ENCODE measurements around the gene AMOTL1. TPM values are rescaled to one million over a fixed set of nuclear protein-coding genes. Genes with fewer than 3 reads are reported as not detected.

The AMOTL1 gene
- polyA plus RNA-seq, 4 donors, result 0.81 to 16.5 (median 3.7) TPM

DNA sequence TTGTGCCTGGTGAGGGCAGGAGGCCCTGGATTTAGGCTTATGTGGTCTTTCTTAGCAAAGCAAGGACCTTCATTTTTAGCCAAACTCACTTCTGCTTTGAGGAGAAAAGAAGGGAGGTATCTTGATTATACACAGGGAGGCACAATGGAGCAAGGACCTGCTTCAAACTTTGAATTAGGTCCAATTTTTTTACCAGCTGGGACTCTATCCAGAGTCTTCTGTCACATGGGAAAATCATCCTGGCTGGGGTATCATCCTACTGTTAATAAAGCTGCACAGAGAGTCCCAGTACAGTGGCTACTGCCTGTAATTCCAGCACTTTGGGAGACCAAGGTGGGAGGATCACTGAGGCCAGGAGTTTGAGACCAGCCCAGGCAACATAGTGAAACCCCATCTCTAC, 117.4 kb downstream of the AMOTL1 start:
- peaks cover 0 to 13% (median 0%) of the 10 kb centered on the region in 3 donors for H3K36me3 ChIP-seq (ENCODE audit: control insufficient read depth in 3 of 3, insufficient read depth in 2 of 3, low read depth in 1 of 3, low read length in 3 of 3)
- no peak overlapping the region for H3K4me3 ChIP-seq (ENCODE audit: low read depth in 1 of 3, low read length in 3 of 3)
- no peak overlapping the region for H3K27ac ChIP-seq (ENCODE audit: low read depth in 1 of 3, low read length in 2 of 3)
- FAIRE-seq (no peak), DNase-seq (no peak)
- peaks cover 0 to 7% of the 10 kb centered on the region in 2 donors for H3K9me3 ChIP-seq (ENCODE audit: control insufficient read depth in 2 of 2, insufficient read depth in 1 of 2, low read depth in 1 of 2, low read length in 1 of 2)
- H3K4me1 ChIP-seq (ENCODE audit: control insufficient read depth in 3 of 3, insufficient read depth in 2 of 3, low read depth in 1 of 3, low read length in 2 of 3), result no peaks in the 10 kb centered on the region
- H3K27me3 ChIP-seq (ENCODE audit: control insufficient read depth in 3 of 3, insufficient read depth in 3 of 3, low read length in 3 of 3), result no peaks in the 10 kb centered on the region

DNA sequence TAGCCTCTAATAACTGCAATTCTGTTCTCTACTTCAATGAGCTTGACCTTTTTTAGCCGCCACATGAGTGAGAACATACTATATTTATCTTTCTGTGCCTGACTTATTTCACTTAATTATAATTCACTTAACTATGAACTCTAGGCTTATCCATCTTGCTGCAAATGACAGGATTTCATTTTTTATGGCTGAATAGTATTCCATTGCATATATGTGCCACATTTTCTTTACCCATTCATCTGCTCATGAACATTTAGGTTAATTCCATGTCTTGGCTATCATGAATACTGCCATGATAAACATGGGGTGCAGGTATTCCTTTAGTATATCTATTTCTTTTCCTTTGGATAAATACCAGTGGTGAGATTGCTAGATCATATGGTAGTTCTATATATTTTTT, 120.0 kb downstream of the AMOTL1 start:
- WGBS, 3 donors, result 0% methylated on average over 1 of the region's 1 CpG
- Histone ChIP-seq H3K4me3 (ENCODE audit: low read depth in 1 of 3, low read length in 3 of 3) (no peak overlapping the region), H3K36me3 (ENCODE audit: control insufficient read depth in 3 of 3, insufficient read depth in 2 of 3, low read depth in 1 of 3, low read length in 3 of 3) (peaks cover 0 to 3% (median 0%) of the 10 kb centered on the region in 3 donors), H3K27me3 (ENCODE audit: control insufficient read depth in 3 of 3, insufficient read depth in 3 of 3, low read length in 3 of 3) (no peaks in the 10 kb centered on the region), H3K4me1 (ENCODE audit: control insufficient read depth in 3 of 3, insufficient read depth in 2 of 3, low read depth in 1 of 3, low read length in 2 of 3) (no peaks in the 10 kb centered on the region), H3K9me3 (ENCODE audit: control insufficient read depth in 2 of 2, insufficient read depth in 1 of 2, low read depth in 1 of 2, low read length in 1 of 2) (peaks cover 0 to 7% of the 10 kb centered on the region in 2 donors), H3K27ac (ENCODE audit: low read depth in 1 of 3, low read length in 2 of 3) (no peak overlapping the region)
- DNase-seq (no peak), FAIRE-seq (no peak)

DNA sequence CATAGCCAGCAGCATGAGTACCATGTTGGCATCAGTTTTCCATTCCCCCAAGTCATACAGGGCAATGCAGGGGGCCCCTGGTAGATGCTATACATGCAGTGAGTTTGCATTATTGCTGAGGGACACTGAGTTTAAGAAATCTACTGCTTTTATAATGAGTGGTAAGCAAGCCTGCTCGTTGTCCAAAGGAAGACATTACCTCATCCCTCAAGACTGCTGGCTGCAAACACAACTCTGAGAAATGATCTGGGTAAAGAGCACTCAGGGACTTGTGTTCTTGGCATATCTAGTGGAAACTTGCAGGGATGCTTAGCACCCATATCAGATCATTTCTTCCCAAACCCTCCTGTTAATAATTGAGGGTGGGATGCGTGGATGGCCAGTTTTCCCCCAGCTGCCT, 127.3 kb downstream of the AMOTL1 start:
- WGBS, 3 donors, result 45 to 65% (median 54%) methylated on average over 2 of the region's 2 CpGs
- no peak overlapping the region for H3K27ac ChIP-seq (ENCODE audit: low read depth in 1 of 3, low read length in 2 of 3)
- no peak for DNase-seq
- H3K9me3 ChIP-seq (ENCODE audit: control insufficient read depth in 2 of 2, insufficient read depth in 1 of 2, low read depth in 1 of 2, low read length in 1 of 2), result peaks cover 2 to 12% of the 10 kb centered on the region in 2 donors
- no peak overlapping the region for H3K4me3 ChIP-seq (ENCODE audit: low read depth in 1 of 3, low read length in 3 of 3)
- H3K4me1 ChIP-seq (ENCODE audit: control insufficient read depth in 3 of 3, insufficient read depth in 2 of 3, low read depth in 1 of 3, low read length in 2 of 3), result no peaks in the 10 kb centered on the region
- H3K36me3 ChIP-seq (ENCODE audit: control insufficient read depth in 3 of 3, insufficient read depth in 2 of 3, low read depth in 1 of 3, low read length in 3 of 3), result peaks cover 0 to 5% (median 0%) of the 10 kb centered on the region in 3 donors
- H3K27me3 ChIP-seq (ENCODE audit: control insufficient read depth in 3 of 3, insufficient read depth in 3 of 3, low read length in 3 of 3), result no peaks in the 10 kb centered on the region
- no peak for FAIRE-seq

DNA sequence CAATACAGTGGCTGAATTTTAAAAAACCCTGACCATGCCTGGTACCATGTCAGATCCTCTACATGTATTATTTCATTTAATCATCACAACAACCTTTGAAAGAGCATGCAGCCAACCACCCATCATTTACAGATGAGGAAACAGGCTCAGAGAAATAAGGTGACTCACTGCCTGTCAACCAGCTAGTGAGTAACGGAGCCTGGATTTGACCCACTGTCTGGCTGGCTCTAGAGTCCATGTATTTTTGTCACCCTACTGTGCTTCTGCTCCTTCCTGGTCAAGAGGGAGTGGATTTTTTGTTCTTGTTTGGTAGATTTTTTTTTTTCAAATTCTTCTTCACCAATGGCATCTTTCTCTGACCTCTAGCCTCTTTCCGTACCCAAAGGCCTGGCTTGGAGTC, 127.8 kb downstream of the AMOTL1 start:
- 83 to 93% (median 90%) methylated on average over 2 of the region's 2 CpGs for WGBS, 3 donors
- Histone ChIP-seq H3K27me3 (ENCODE audit: control insufficient read depth in 3 of 3, insufficient read depth in 3 of 3, low read length in 3 of 3) (no peaks in the 10 kb centered on the region), H3K36me3 (ENCODE audit: control insufficient read depth in 3 of 3, insufficient read depth in 2 of 3, low read depth in 1 of 3, low read length in 3 of 3) (peaks cover 0 to 5% (median 0%) of the 10 kb centered on the region in 3 donors), H3K27ac (ENCODE audit: low read depth in 1 of 3, low read length in 2 of 3) (no peak overlapping the region), H3K9me3 (ENCODE audit: control insufficient read depth in 2 of 2, insufficient read depth in 1 of 2, low read depth in 1 of 2, low read length in 1 of 2) (peaks cover 2 to 12% of the 10 kb centered on the region in 2 donors), H3K4me1 (ENCODE audit: control insufficient read depth in 3 of 3, insufficient read depth in 2 of 3, low read depth in 1 of 3, low read length in 2 of 3) (no peaks in the 10 kb centered on the region), H3K4me3 (ENCODE audit: low read depth in 1 of 3, low read length in 3 of 3) (no peak overlapping the region)
- FAIRE-seq (no peak), DNase-seq (no peak)

DNA sequence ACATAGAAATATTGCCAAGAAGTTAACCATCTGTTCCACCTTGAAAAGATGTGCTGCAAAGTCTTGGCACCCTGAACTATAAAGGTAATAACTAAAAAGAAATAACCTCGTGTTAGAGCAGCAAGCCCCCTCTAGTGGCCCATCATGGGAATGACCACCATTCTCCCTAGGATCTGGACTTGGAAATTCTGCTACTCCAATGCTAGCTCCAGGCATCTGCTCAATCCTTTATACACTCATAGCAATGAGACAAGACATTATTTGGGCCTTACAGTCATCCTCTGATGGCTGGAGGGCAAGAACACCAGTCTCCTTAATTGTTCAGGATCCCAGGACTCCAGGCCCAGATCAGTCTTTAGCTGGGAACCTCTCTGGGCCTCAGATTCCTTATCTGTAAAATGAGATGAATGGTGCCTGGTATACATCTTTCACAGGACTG, 129.2 kb downstream of the AMOTL1 start:
- no peak overlapping the region for H3K4me3 ChIP-seq (ENCODE audit: low read depth in 1 of 3, low read length in 3 of 3)
- DNase-seq (peak; percentile 56 to 65), FAIRE-seq (no peak)
- 0% methylated on average over 1 of the region's 1 CpG for WGBS, 3 donors
- no peak overlapping the region for H3K27ac ChIP-seq (ENCODE audit: low read depth in 1 of 3, low read length in 2 of 3)
- H3K9me3 ChIP-seq (ENCODE audit: control insufficient read depth in 2 of 2, insufficient read depth in 1 of 2, low read depth in 1 of 2, low read length in 1 of 2), result peaks cover 2 to 12% of the 10 kb centered on the region in 2 donors
- H3K4me1 ChIP-seq (ENCODE audit: control insufficient read depth in 3 of 3, insufficient read depth in 2 of 3, low read depth in 1 of 3, low read length in 2 of 3), result no peaks in the 10 kb centered on the region
- peaks cover 0 to 5% (median 0%) of the 10 kb centered on the region in 3 donors for H3K36me3 ChIP-seq (ENCODE audit: control insufficient read depth in 3 of 3, insufficient read depth in 2 of 3, low read depth in 1 of 3, low read length in 3 of 3)
- no peaks in the 10 kb centered on the region for H3K27me3 ChIP-seq (ENCODE audit: control insufficient read depth in 3 of 3, insufficient read depth in 3 of 3, low read length in 3 of 3)

DNA sequence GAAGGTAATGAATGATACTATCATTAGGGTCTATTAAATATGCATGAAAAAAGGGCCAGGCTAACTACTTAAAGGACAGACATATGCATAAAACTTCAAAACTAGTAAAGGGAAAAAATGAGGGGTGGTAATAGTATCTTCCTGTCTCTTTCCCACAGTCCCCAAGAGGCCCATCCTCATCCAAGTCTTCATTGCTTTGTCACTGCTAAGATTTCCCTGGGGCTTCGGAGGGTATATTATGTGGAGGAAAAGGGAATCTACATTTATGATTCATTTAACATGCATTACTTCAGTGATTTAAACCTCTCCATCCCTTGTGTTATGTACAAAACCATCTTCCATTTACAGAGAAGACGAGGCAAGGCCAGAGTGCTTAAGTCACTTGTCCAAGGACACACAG, 139.1 kb downstream of the AMOTL1 start:
- Histone ChIP-seq H3K4me1 (ENCODE audit: control insufficient read depth in 3 of 3, insufficient read depth in 2 of 3, low read depth in 1 of 3, low read length in 2 of 3) (no peaks in the 10 kb centered on the region), H3K36me3 (ENCODE audit: control insufficient read depth in 3 of 3, insufficient read depth in 2 of 3, low read depth in 1 of 3, low read length in 3 of 3) (no peaks in the 10 kb centered on the region), H3K4me3 (ENCODE audit: low read depth in 1 of 3, low read length in 3 of 3) (no peak overlapping the region), H3K27ac (ENCODE audit: low read depth in 1 of 3, low read length in 2 of 3) (no peak overlapping the region), H3K27me3 (ENCODE audit: control insufficient read depth in 3 of 3, insufficient read depth in 3 of 3, low read length in 3 of 3) (no peaks in the 10 kb centered on the region), H3K9me3 (ENCODE audit: control insufficient read depth in 2 of 2, insufficient read depth in 1 of 2, low read depth in 1 of 2, low read length in 1 of 2) (peaks cover 0 to 3% of the 10 kb centered on the region in 2 donors)
- DNase-seq (no peak), FAIRE-seq (no peak)
- WGBS, 3 donors, result 45 to 48% (median 46%) methylated on average over 2 of the region's 2 CpGs

DNA sequence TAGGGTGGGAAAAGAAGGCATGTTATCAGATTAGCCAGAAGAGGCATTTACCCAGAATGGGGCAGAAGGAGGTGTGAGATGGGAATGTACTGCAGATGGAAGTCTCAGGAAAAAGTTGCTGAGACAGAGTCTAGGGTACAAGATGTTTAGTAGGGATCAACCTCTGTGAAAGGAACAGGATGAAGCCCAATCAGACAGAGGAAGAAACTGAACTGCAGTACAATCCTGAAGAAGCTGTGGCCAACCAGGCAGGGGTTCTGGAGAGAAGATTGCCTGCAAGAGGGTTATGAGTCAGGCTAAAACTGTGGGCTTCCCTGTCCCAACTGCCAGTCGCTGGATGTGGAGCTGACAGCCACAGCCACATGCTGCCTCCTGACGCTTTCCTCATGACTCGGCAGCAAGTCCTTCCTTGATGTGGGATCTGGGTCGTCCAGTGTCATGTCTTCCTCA, 141.2 kb downstream of the AMOTL1 start:
- no peaks in the 10 kb centered on the region for H3K9me3 ChIP-seq (ENCODE audit: control insufficient read depth in 2 of 2, insufficient read depth in 1 of 2, low read depth in 1 of 2, low read length in 1 of 2)
- no peaks in the 10 kb centered on the region for H3K4me1 ChIP-seq (ENCODE audit: control insufficient read depth in 3 of 3, insufficient read depth in 2 of 3, low read depth in 1 of 3, low read length in 2 of 3)
- no peak overlapping the region for H3K27ac ChIP-seq (ENCODE audit: low read depth in 1 of 3, low read length in 2 of 3)
- H3K36me3 ChIP-seq (ENCODE audit: control insufficient read depth in 3 of 3, insufficient read depth in 2 of 3, low read depth in 1 of 3, low read length in 3 of 3), result no peaks in the 10 kb centered on the region
- no peaks in the 10 kb centered on the region for H3K27me3 ChIP-seq (ENCODE audit: control insufficient read depth in 3 of 3, insufficient read depth in 3 of 3, low read length in 3 of 3)
- no peak overlapping the region for H3K4me3 ChIP-seq (ENCODE audit: low read depth in 1 of 3, low read length in 3 of 3)
- no peak for DNase-seq
- 77 to 85% (median 85%) methylated on average over 4 of the region's 4 CpGs for WGBS, 3 donors
- no peak for FAIRE-seq

DNA sequence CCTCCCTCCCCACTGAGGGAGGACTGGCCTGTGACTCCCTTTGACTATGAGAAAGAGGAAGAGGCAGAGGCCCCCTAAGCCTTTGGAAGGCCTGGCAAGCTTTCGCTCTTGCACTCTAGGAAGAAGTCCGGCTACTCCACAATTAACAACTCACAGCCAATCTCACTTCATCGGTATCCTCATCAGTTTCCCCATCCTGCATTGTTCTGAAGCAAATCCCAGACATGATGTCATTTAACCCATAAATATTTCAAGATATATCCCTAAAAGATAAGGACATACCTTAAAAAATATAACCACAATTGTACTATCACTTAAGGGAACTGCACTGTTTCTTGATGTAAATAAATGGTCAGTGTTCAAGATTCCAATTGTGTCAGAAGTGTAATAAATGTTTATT, 142.1 kb downstream of the AMOTL1 start:
- no peaks in the 10 kb centered on the region for H3K9me3 ChIP-seq (ENCODE audit: control insufficient read depth in 2 of 2, insufficient read depth in 1 of 2, low read depth in 1 of 2, low read length in 1 of 2)

DNA sequence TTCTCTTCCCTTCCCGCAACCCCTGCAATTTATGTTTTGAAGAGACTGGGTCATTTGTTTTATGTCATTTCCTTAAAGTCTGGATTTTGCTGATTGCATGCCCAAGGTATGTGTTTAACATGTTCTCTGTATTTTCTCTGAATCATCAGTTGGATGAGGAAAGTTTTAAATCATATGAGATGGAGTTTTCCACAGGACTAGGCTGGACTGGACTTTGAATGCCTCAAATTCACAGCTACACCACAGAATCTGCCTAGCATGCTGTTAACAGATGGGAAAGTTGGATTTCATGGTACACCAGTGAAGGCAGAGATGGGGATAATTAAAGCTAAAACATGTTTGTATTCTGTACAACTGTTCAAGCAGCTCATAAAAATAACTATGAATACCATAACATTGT, 142.6 kb downstream of the AMOTL1 start:
- no peak for DNase-seq
- no peaks in the 10 kb centered on the region for H3K4me1 ChIP-seq (ENCODE audit: control insufficient read depth in 3 of 3, insufficient read depth in 2 of 3, low read depth in 1 of 3, low read length in 2 of 3)
- H3K36me3 ChIP-seq (ENCODE audit: control insufficient read depth in 3 of 3, insufficient read depth in 2 of 3, low read depth in 1 of 3, low read length in 3 of 3), result no peaks in the 10 kb centered on the region
- H3K27ac ChIP-seq (ENCODE audit: low read depth in 1 of 3, low read length in 2 of 3), result no peak overlapping the region
- H3K27me3 ChIP-seq (ENCODE audit: control insufficient read depth in 3 of 3, insufficient read depth in 3 of 3, low read length in 3 of 3), result no peaks in the 10 kb centered on the region
- 0% methylated on average over 1 of the region's 1 CpG for WGBS, 3 donors
- no peaks in the 10 kb centered on the region for H3K9me3 ChIP-seq (ENCODE audit: control insufficient read depth in 2 of 2, insufficient read depth in 1 of 2, low read depth in 1 of 2, low read length in 1 of 2)
- no peak for FAIRE-seq
- H3K4me3 ChIP-seq (ENCODE audit: low read depth in 1 of 3, low read length in 3 of 3), result no peak overlapping the region

More for the DNA sequence above, 142.1 kb downstream of the AMOTL1 start:
- Histone ChIP-seq H3K4me3 (ENCODE audit: low read depth in 1 of 3, low read length in 3 of 3) (no peak overlapping the region), H3K36me3 (ENCODE audit: control insufficient read depth in 3 of 3, insufficient read depth in 2 of 3, low read depth in 1 of 3, low read length in 3 of 3) (no peaks in the 10 kb centered on the region), H3K27ac (ENCODE audit: low read depth in 1 of 3, low read length in 2 of 3) (no peak overlapping the region), H3K27me3 (ENCODE audit: control insufficient read depth in 3 of 3, insufficient read depth in 3 of 3, low read length in 3 of 3) (no peaks in the 10 kb centered on the region), H3K4me1 (ENCODE audit: control insufficient read depth in 3 of 3, insufficient read depth in 2 of 3, low read depth in 1 of 3, low read length in 2 of 3) (no peaks in the 10 kb centered on the region)
- FAIRE-seq (no peak), DNase-seq (no peak)
- 72 to 95% (median 87%) methylated on average over 3 of the region's 3 CpGs for WGBS, 3 donors
